ENCODE results near the gene PRDX2.

GRCh38 chr19:12836529-12836863, 34.9 kb upstream of the PRDX2 start:
- TF ChIP-seq NFYB (IDR thresholded peaks at IDR 0.05; ENCODE audit: insufficient read depth, low read depth, low read length) (no peak), ATF2 (IDR thresholded peaks at IDR 0.05; ENCODE audit: low read length) (no peak), POLR2A (IDR thresholded peaks at IDR 0.05; ENCODE audit: low read depth, low read length) (no peak), CEBPB (IDR thresholded peaks at IDR 0.05; ENCODE audit: borderline replicate concordance in 1 of 2, low read depth in 2 of 2, low read length in 2 of 2) (no peak), MEF2A (IDR thresholded peaks at IDR 0.05; ENCODE audit: insufficient read depth, low read depth, low read length) (no peak), BMI1 (IDR thresholded peaks at IDR 0.05; ENCODE audit: borderline replicate concordance) (no peak), POLR2AphosphoS5 (IDR thresholded peaks at IDR 0.05; ENCODE audit: low read length) (no peak), FOXM1 (IDR thresholded peaks at IDR 0.05; ENCODE audit: low read depth, low read length) (no peak)

All from GM12878 (cell line).